Duodenal mucosa (tissue), 2 donors: ENCODE data around the gene ZSWIM3.
A peak's percentile ranks its signal among the peaks of the same experiment; 100 is the strongest.

ENCODE experiments used
- H3K27ac ChIP-seq: one replicate; pipeline ENCODE4 v1.7.0; 2013; ENCODE audit warnings: low read depth, low read length
- H3K27me3 ChIP-seq, 2 donors: one replicate each; pipeline ENCODE4 v1.7.0; 2013; ENCODE audit warnings: low read length in 2 of 2, control low read depth in 1 of 2; ENCODE audit not compliant: insufficient read depth in 2 of 2, control insufficient read depth in 1 of 2
- H3K36me3 ChIP-seq, 2 donors: one replicate each; pipeline ENCODE4 v1.7.0; 2013; ENCODE audit warnings: low read length in 2 of 2, control low read depth in 1 of 2; ENCODE audit not compliant: insufficient read depth in 2 of 2, control insufficient read depth in 1 of 2
- H3K4me1 ChIP-seq, 2 donors: one replicate each; pipeline ENCODE4 v1.7.0; 2013; ENCODE audit warnings: low read length in 2 of 2, control low read depth in 1 of 2; ENCODE audit not compliant: insufficient read depth in 2 of 2, control insufficient read depth in 1 of 2
- H3K4me3 ChIP-seq, 2 donors: one replicate each; pipeline ENCODE4 v1.7.0; 2013; ENCODE audit warnings: low read length in 2 of 2, low read depth in 1 of 2
- H3K9ac ChIP-seq, 2 donors: one replicate each; pipeline ENCODE4 v1.7.0; 2013; ENCODE audit warnings: low read length in 2 of 2, low read depth in 1 of 2
- H3K9me3 ChIP-seq, 2 donors: one replicate each; pipeline ENCODE4 v1.7.0; 2013; ENCODE audit warnings: low read length in 2 of 2, control low read depth in 1 of 2; ENCODE audit not compliant: control insufficient read depth in 1 of 2

Gene ZSWIM3

DNA sequence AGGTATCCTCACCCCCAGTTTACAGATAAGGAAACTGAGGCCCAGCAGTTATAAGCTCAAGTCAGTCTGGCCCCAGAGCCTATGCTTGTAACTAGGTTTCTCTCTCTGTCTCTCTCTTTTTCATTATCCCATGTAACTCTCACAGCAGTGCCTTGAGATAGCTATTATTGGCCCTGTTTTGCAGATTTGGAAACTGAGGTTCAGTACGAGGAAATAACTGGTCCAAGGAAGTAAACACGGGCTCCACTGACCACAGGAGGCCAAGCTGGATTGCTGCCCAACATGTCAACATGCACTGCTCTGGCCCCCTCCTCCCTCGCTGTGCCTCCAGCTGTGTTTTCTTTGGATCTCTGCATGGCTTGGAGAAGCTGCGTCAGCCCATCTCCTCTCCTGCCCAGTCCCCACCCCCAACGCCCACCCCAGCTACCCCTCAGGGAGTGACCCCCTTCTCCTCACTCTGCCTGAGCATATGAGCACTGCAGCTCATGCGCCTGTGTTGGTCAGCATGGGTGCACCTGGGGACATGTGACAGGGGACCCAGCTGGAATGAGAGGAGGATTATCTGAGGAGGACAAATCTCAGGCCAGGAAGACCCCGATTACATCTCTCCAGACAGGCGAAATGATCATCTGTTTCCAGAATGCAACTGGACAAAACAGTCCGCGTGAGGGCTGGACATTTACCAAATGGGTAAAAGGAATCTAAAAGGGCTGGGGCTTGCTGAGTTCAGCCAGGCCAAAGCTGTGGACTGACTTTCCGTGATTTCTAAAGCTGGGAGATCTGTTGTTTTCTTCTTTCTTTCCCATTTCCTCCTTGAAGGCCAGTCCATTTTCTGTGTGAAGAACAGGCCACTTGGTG is 62.4 kb downstream of the ZSWIM3 start:
- H3K27me3 ChIP-seq: no peaks in the 10 kb centered on the region
- no peak overlapping the region for H3K4me3 ChIP-seq
- H3K4me1 ChIP-seq: peaks cover 5 to 24% of the 10 kb centered on the region in 2 donors
- H3K9me3 ChIP-seq: no peaks in the 10 kb centered on the region
- peak overlapping the region; percentile 14 for H3K27ac ChIP-seq
- no peaks in the 10 kb centered on the region for H3K36me3 ChIP-seq
- no peak overlapping the region for H3K9ac ChIP-seq

DNA sequence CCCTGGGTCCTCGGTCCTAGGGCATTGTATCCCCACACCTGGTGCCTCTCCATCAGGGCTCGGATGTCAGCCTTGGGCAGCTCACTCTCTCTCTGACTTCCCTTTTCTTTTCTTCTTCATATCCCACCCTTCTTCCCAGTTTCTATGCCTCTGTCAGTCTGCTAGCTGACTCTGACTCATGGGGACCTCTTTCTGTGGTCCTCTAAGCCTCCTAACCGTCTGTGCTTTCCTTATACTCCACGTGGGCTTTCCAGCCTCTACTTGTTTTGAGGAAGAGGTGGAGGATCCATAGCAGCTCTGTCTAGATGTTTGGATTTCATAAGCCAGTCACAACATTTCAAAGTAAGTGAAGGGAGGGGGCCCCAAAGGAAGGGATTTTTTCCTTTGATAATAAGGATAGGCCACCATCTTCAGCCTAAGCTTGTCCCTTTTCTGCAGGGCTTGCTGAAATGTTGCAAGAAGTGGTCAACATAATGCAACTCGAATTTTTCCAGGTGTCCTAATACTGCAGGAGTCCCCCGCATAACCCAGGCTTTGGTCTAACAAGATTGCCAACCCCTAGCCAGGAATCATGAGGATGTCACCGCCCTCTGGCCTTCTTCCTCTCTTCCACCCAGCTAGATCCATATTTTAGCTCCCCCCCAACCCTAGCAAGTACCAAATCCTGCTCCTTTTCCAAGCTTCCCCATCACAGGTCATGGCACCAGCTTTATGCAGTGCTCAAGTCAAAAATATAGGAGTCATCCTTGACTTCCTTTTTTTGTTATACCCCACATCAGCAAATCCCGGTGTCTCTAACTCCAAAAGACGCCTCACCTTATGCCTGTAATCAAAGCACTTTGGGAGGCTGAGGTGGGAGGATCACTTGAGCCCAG is 63.3 kb downstream of the ZSWIM3 start:
- no peak overlapping the region for H3K4me3 ChIP-seq
- H3K9me3 ChIP-seq: no peaks in the 10 kb centered on the region
- no peak overlapping the region for H3K27ac ChIP-seq
- no peaks in the 10 kb centered on the region for H3K36me3 ChIP-seq
- peaks cover 5 to 26% of the 10 kb centered on the region in 2 donors for H3K4me1 ChIP-seq
- H3K9ac ChIP-seq: no peak overlapping the region
- no peaks in the 10 kb centered on the region for H3K27me3 ChIP-seq

DNA sequence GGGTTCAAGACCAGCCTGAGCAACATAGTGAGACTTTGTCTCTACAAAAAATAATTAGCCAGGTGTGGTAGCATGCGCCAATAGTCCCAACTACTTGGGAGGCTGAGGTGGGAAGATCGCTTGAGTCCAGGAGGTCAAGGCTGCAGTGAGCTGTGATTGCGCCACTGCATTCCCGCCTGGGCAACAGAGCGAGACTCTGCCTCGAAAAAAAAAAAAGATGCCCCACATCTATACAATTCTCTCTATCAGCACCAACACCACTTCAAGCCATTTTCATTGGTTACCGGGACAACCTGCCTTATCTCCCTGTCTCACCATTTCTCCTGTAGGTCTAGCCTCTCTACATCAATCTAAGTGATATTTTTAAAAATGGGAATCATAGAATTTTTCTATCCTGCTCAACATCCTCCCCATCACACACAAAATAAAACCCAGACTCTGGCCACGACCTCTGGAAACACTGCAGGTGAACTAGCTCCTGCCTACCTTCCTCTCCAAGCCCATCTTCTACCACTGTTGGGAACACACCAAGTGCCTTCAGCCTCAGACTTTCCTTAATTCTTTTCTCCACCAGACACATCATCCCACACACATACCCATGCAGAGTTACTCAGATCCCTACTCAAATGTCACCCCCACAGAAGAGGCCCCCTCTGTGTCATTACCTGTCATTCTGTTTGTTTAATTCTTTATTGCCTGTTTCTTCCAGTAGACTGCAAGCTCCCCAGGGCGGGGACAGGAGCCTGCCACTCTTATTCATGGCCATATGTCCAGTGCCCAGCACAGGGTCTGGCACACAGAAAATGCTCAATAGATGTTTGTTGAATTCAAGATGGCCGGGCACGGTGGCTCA is 64.1 kb downstream of the ZSWIM3 start:
- no peaks in the 10 kb centered on the region for H3K27me3 ChIP-seq
- no peak overlapping the region for H3K9ac ChIP-seq
- no peak overlapping the region for H3K27ac ChIP-seq
- no peaks in the 10 kb centered on the region for H3K9me3 ChIP-seq
- no peaks in the 10 kb centered on the region for H3K36me3 ChIP-seq
- peaks cover 5 to 26% of the 10 kb centered on the region in 2 donors for H3K4me1 ChIP-seq
- no peak overlapping the region for H3K4me3 ChIP-seq

DNA sequence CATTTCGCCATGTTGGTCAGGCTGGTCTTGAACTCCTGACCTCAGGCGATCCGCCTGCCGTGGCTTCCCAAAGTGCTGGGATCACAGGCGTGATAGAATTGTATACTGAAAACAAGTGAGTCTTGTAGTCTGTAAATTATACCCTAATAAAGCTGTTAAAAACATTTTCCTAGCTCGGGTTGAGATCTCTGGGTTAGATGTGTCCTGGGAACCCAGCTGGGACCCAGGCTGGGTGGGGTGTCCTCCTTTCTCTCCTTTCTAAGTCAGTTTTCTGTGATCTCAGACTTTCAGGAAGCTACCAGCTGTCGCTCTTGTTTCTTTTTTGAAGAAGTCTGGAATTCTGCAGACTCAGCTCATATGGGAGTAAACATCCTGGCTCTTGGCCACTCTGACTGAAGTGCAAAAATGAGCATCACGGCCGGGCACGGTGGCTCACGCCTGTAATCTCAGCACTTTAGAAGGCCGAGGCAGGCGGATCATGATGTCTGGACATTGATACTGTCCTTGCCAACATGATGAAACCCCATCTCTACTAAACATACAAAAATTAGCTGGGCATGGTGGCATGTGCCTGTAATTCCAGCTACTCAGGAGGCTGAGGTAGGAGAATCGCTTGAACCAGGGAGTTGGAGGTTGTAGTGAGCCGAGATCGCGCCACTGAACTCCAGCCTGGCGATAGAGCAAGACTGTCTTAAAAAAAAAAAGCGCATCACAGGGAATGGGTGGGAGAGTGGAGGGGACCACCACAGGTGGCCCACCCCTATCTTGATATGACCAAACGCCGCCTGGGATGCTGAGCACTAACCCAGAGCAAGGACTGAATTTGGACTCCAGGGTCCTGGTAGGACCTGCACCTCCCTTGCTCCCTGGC is 67.2 kb downstream of the ZSWIM3 start:
- H3K36me3 ChIP-seq: no peaks in the 10 kb centered on the region
- no peak overlapping the region for H3K4me3 ChIP-seq
- H3K4me1 ChIP-seq: peaks cover 0 to 14% of the 10 kb centered on the region in 2 donors
- H3K27ac ChIP-seq: no peak overlapping the region
- H3K9ac ChIP-seq: peak overlapping the region in 1 of 2 donors; percentile 21
- no peaks in the 10 kb centered on the region for H3K9me3 ChIP-seq
- H3K27me3 ChIP-seq: no peaks in the 10 kb centered on the region

DNA sequence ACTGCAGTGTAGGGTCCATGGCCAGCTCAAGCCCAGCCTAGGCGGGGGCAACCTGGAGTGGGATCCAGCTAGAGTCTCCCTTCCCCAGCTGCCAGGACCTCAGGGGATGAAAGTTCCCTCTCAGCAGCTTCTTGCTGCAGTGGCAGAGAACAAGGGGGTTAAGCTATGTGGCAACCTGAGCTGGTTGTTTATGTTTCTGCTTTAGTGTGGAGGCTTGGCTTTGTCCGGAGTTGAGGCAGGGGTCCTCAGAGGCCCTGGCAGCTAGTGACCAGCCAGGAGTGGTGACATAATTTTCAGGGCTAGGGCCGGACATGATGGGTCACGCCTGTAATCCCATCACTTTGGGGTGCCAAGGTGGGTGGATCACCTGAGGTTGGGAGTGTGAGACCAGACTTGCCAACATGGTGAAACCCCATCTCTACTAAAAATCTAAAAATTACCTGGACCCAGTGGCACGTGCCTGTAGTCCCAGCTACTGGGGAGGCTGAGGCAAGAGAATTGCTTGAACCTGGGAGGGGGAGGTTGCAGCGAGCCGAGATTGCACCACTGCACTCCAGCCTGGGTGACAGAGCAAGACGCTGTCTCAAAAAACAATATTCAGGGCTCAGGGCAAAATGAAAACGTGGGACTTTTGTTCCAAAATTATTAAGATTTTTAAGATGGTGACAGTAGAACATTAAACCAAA is 68.5 kb downstream of the ZSWIM3 start:
- Histone ChIP-seq H3K27me3 (no peaks in the 10 kb centered on the region), H3K9me3 (no peaks in the 10 kb centered on the region), H3K9ac (no peak overlapping the region), H3K4me1 (peaks cover 0 to 6% of the 10 kb centered on the region in 2 donors), H3K4me3 (no peak overlapping the region), H3K36me3 (no peaks in the 10 kb centered on the region), H3K27ac (no peak overlapping the region)

DNA sequence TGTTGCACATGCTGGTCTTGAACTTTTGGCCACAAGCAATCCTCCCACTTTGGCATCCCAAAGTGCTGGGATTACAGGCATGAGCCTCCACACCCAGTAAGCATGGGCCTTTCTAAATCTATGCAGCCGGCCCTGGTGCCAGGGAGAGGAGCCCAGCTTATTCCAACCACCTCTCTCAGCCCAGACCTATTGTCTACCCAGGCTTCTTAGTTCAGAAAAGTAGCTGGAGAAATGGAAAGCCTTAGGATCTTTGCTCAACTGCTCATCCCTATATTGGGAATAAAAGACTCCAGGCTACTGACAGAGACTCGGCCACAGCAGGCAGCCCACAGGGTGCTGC is 69.3 kb downstream of the ZSWIM3 start:
- no peak overlapping the region for H3K9ac ChIP-seq

DNA sequence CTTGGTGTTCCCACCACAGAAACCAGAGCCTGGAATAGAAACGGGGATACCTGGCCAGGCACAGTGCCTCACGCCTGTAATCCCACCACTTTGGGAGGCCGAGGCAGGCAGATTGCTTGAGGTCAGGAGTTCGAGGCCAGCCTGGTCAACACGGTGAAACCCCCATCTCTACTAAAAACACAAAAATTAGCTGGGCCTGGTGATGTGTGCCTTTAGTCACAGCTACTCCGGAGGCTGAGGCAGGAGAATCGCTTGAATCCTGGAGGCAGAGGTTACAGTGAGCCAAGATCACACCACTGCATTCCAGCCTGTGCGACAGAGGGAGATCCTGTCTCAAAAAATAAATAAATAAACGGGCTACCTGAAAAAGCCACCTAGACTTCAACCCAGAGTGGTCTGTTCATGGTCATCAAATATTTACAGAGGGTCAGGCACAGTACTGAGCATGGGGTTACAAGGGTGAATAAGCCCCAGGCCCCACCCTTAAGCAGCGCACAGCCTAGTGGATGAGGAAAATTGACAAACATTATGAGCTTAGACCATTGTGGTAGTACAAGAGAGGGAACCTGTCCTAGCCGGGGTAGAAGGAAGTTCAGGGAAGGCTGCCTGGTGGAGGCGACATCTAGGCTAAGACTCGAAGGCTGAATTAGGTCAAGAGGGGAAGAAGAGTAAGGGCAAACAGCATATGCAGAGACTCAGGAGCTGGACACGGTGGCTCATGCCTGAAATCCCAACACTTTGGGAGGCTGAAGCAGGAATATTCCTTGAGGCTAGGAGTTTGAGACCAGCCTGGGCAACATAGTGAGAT is 69.9 kb downstream of the ZSWIM3 start:
- Histone ChIP-seq H3K4me3 (no peak overlapping the region), H3K36me3 (no peaks in the 10 kb centered on the region), H3K27ac (no peak overlapping the region), H3K4me1 (peaks cover 0 to 6% of the 10 kb centered on the region in 2 donors), H3K27me3 (no peaks in the 10 kb centered on the region), H3K9me3 (no peaks in the 10 kb centered on the region), H3K9ac (no peak overlapping the region)

More for the DNA sequence above, 69.3 kb downstream of the ZSWIM3 start:
- Histone ChIP-seq H3K4me1 (peaks cover 0 to 6% of the 10 kb centered on the region in 2 donors), H3K36me3 (no peaks in the 10 kb centered on the region), H3K27ac (no peak overlapping the region), H3K9me3 (no peaks in the 10 kb centered on the region), H3K4me3 (no peak overlapping the region), H3K27me3 (no peaks in the 10 kb centered on the region)
